SK-N-SH (cell line): Measurements from ENCODE around the gene DDX1. TPM values are rescaled to one million over a fixed set of nuclear protein-coding genes. Genes with fewer than 3 reads are reported as not detected.

ENCODE experiments used
- CTCF ChIA-PET: fragments of 300-600, 350-600 bp; formaldehyde crosslinking; extraction: SDS; loops from one replicate; lab custom pipeline; 2021; lab: Yijun Ruan, JAX
- POLR2A ChIA-PET: fragments of 350-600 bp; sonication (Branson Sonifier 250); formaldehyde crosslinking; extraction: SDS; loops from one replicate; lab custom pipeline; 2020; ENCODE audit warnings: antibody characterized with exemption, inconsistent platforms; lab: Yijun Ruan, JAX
- DNase-seq: peaks from one replicate; pipeline ENCODE4 v3.0.0; 2012
- H2AFZ ChIP-seq: fragments of 200-600 bp; sonication (generic); 2 replicates; pipeline ENCODE4 v1.8.1; 2016; ENCODE audit warnings: antibody characterized with exemption, mild to moderate bottlenecking, low read depth
- H3F3A ChIP-seq: fragments of 200-600 bp; sonication (generic); replicated peaks from 2 replicates; pipeline ENCODE3; 2016; ENCODE audit warnings: antibody characterized with exemption, mild to moderate bottlenecking; ENCODE audit not compliant: insufficient read depth
- H3K27ac ChIP-seq, 2 experiments: fragments of 200-500 bp in 1 of 2; fragments of 200-600 bp in 1 of 2; sonication (Bioruptor generic) in 1 of 2; sonication (generic), shearing (Covaris generic) in 1 of 2; 2 replicates each; pipeline versions ENCODE4 v1.5.1 to v1.6.1; 2014 to 2016; ENCODE audit warnings: low read depth in 2 of 2, inconsistent platforms in 1 of 2, low read length in 1 of 2, mild to moderate bottlenecking in 1 of 2, mixed read lengths in 1 of 2
- H3K27me3 ChIP-seq: fragments of 200-600 bp; sonication (generic), shearing (Covaris generic); 2 replicates; pipeline ENCODE4 v1.6.1; 2016; ENCODE audit warnings: mixed run types; ENCODE audit not compliant: insufficient read depth
- H3K36me3 ChIP-seq, 2 experiments: fragments of 200-500 bp in 1 of 2; fragments of 200-600 bp in 1 of 2; sonication (Bioruptor generic) in 1 of 2; sonication (generic) in 1 of 2; replicated peaks in 1 of 2; 2 replicates each; pipeline versions ENCODE3 to v1.5.1; 2014 to 2016; ENCODE audit warnings: low read length in 1 of 2, mild to moderate bottlenecking in 1 of 2; ENCODE audit not compliant: insufficient read depth in 2 of 2, control insufficient read depth in 1 of 2
- H3K4me1 ChIP-seq, 2 experiments: fragments of 200-500 bp in 1 of 2; fragments of 200-600 bp in 1 of 2; sonication (Bioruptor generic) in 1 of 2; sonication (generic), shearing (Covaris generic) in 1 of 2; 2 replicates each; pipeline versions ENCODE4 v1.5.1 to v1.6.1; 2014 to 2016; ENCODE audit warnings: low read depth in 1 of 2, low read length in 1 of 2, mixed run types in 1 of 2; ENCODE audit not compliant: insufficient read depth in 2 of 2, control insufficient read depth in 1 of 2
- H3K4me2 ChIP-seq: fragments of 200-600 bp; sonication (generic), shearing (Covaris generic); 2 replicates; pipeline ENCODE4 v1.6.1; 2017; ENCODE audit warnings: mixed run types
- H3K4me3 ChIP-seq, 2 experiments: fragments of 200-500 bp in 1 of 2; fragments of 200-600 bp in 1 of 2; sonication (Bioruptor generic) in 1 of 2; sonication (generic), shearing (Covaris generic) in 1 of 2; 2 replicates each; pipeline versions ENCODE4 v1.5.1 to v1.8.1; 2014 to 2016; ENCODE audit warnings: low read depth in 2 of 2, inconsistent platforms in 1 of 2, low read length in 1 of 2, mild to moderate bottlenecking in 1 of 2, mixed read lengths in 1 of 2, moderate library complexity in 1 of 2
- H3K79me2 ChIP-seq: fragments of 200-600 bp; sonication (generic); 2 replicates; pipeline ENCODE4 v1.8.1; 2017; ENCODE audit warnings: mild to moderate bottlenecking; ENCODE audit not compliant: insufficient read depth
- H3K9ac ChIP-seq: fragments of 200-600 bp; sonication (generic); 2 replicates; pipeline ENCODE4 v1.6.1; 2017; ENCODE audit warnings: mixed run types
- H3K9me2 ChIP-seq: fragments of 200-600 bp; sonication (generic); 2 replicates; pipeline ENCODE4 v1.6.1; 2017; ENCODE audit warnings: mixed run types
- H3K9me3 ChIP-seq: fragments of 200-600 bp; sonication (generic); 2 replicates; pipeline ENCODE4 v1.6.1; 2017; ENCODE audit warnings: mixed run types, mild to moderate bottlenecking, moderate library complexity
- H4K20me1 ChIP-seq: fragments of 200-600 bp; sonication (generic); 2 replicates; pipeline ENCODE4 v1.6.1; 2017; ENCODE audit warnings: mild to moderate bottlenecking, mixed run types; ENCODE audit not compliant: insufficient read depth
- CHD2 ChIP-seq: fragments of 150-350 bp; IDR thresholded peaks from 2 replicates; pipeline ENCODE4 v1.6.1; 2018; ENCODE audit warnings: low read length; ENCODE audit not compliant: partially characterized antibody
- EZH2phosphoT487 ChIP-seq: fragments of 200-600 bp; sonication (generic); IDR thresholded peaks from 2 replicates; pipeline ENCODE4 v1.6.1; 2017; ENCODE audit warnings: low read depth, mixed run types, mild to moderate bottlenecking, antibody characterized with exemption, moderate library complexity, borderline replicate concordance
- FOSL2 ChIP-seq: IDR thresholded peaks from 2 replicates; pipeline ENCODE4 v1.4.0; 2012; ENCODE audit warnings: low read depth, mild to moderate bottlenecking, moderate library complexity, borderline replicate concordance
- GABPA ChIP-seq: IDR thresholded peaks from 2 replicates; pipeline ENCODE4 v1.4.0; 2012; ENCODE audit warnings: low read depth, mild to moderate bottlenecking
- MXI1 ChIP-seq: IDR thresholded peaks from 2 replicates; pipeline ENCODE4 v1.6.1; 2012; ENCODE audit warnings: mild to moderate bottlenecking, low read depth, low read length, improper control_type of control experiment
- PBX3 ChIP-seq: IDR thresholded peaks from 2 replicates; pipeline ENCODE4; 2012
- RCOR1 ChIP-seq: fragments of 150-350 bp; IDR thresholded peaks from 2 replicates; pipeline ENCODE4 v1.6.1; 2017; ENCODE audit warnings: antibody characterized with exemption, low read length
- SIN3A ChIP-seq: IDR thresholded peaks from 2 replicates; pipeline ENCODE4 v1.6.1; 2012; ENCODE audit warnings: low read depth, mild to moderate bottlenecking, low read length, moderate library complexity, borderline replicate concordance
- SMC3 ChIP-seq: IDR thresholded peaks from 2 replicates; pipeline ENCODE4 v1.6.1; 2012; ENCODE audit warnings: low read depth, low read length, improper control_type of control experiment
- TAF1 ChIP-seq: IDR thresholded peaks from 2 replicates; pipeline ENCODE4 v1.6.1; 2012; ENCODE audit warnings: low read depth, mild to moderate bottlenecking, low read length, moderate library complexity, borderline replicate concordance
- ZBTB33 ChIP-seq: IDR thresholded peaks from 2 replicates; pipeline ENCODE4 v1.4.0; 2012; ENCODE audit warnings: low read depth, borderline replicate concordance
- WGBS: methylation state at CpG from one replicate; pipeline ENCODE4 v1.1.6; 2017; ENCODE audit warnings: low lambda C conversion rate; 5-methylcytosine and 5-hydroxymethylcytosine counted together
- polyA plus RNA-seq, 3 experiments: library from polyadenylated mRNA; depleted of rRNA; stranded (reverse); fragments of >200 nt; gene quantifications; 2 replicates each; pipeline ENCODE4 v1.2.3, GENCODE V29; 2012
- TF ChIP-seq, protein P1 (sequence below): IDR thresholded peaks from 2 replicates; pipeline ENCODE4 v1.4.0; 2012; ENCODE audit warnings: low read depth

The DDX1 gene
- polyA plus RNA-seq, 1 of the 3 experiments (the other 2 are of a cell fraction) = 54.5 TPM

GRCh38 chr2:15640784-15641183 lies 49.1 kb downstream of the DDX1 start:
- TF ChIP-seq CHD2 (no peak), SIN3A (no peak)
- WGBS = 95% methylated on average over 2 of the region's 2 CpGs
- no peak for DNase-seq
- no peak overlapping the region for H3K9ac ChIP-seq
- H3K27me3 ChIP-seq = no peaks in the 10 kb centered on the region
- no peak overlapping the region for H3K4me2 ChIP-seq
- H3K79me2 ChIP-seq = no peaks in the 10 kb centered on the region
- ChIA-PET CTCF (interaction anchor here (1.0 to 18.8 kb wide), 8 partner anchors 18 to 968 kb away, joined by 3 to 214 read pairs (median 29); partner anchors contain the start of gene MYCN), POLR2A (interaction anchor here (1.5 kb wide), 1 partner anchor 202 kb away, joined by 3 read pairs; no protein-coding TSS in a partner anchor)
- no peaks in the 10 kb centered on the region for H4K20me1 ChIP-seq
- peaks cover 0 to 5% of the 10 kb centered on the region in 2 experiments; a peak in 1 of 4 replicates for H3K4me1 ChIP-seq
- no peak overlapping the region for H3K27ac ChIP-seq
- no peaks in the 10 kb centered on the region for H3K9me2 ChIP-seq
- no peak overlapping the region for H3K4me3 ChIP-seq
- peaks cover 12 to 15% of the 10 kb centered on the region in 2 experiments for H3K36me3 ChIP-seq
- no peak overlapping the region for H2AFZ ChIP-seq
- H3F3A ChIP-seq = no peaks in the 10 kb centered on the region
- H3K9me3 ChIP-seq = no peaks in the 10 kb centered on the region

GRCh38 chr2:15641530-15641982 lies 49.9 kb downstream of the DDX1 start:
- H2AFZ ChIP-seq = no peak overlapping the region
- H3K9me3 ChIP-seq = no peaks in the 10 kb centered on the region
- H3K9me2 ChIP-seq = no peaks in the 10 kb centered on the region
- no peak overlapping the region for H3K4me2 ChIP-seq
- no peaks in the 10 kb centered on the region for H3F3A ChIP-seq
- H3K27me3 ChIP-seq = no peaks in the 10 kb centered on the region
- no peak for TF ChIP-seq PBX3
- no peak for TF ChIP-seq RCOR1
- TF ChIP-seq, protein P1, sequence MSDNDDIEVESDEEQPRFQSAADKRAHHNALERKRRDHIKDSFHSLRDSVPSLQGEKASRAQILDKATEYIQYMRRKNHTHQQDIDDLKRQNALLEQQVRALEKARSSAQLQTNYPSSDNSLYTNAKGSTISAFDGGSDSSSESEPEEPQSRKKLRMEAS = no peak
- no peak for TF ChIP-seq FOSL2
- TF ChIP-seq MXI1 = no peak
- TF ChIP-seq EZH2phosphoT487 = no peak
- no peak for TF ChIP-seq TAF1
- TF ChIP-seq ZBTB33 = no peak
- TF ChIP-seq SIN3A = no peak
- TF ChIP-seq GABPA = no peak
- no peak for TF ChIP-seq SMC3
- no peak overlapping the region for H3K4me3 ChIP-seq
- peaks cover 8 to 12% of the 10 kb centered on the region in 2 experiments for H3K36me3 ChIP-seq
- H3K79me2 ChIP-seq = no peaks in the 10 kb centered on the region
- H3K9ac ChIP-seq = no peak overlapping the region
- POLR2A ChIA-PET = no interaction called here
- no peaks in the 10 kb centered on the region for H4K20me1 ChIP-seq
- WGBS = 82% methylated on average over 1 of the region's 1 CpG
- CTCF ChIA-PET = interaction anchor here (0.6 to 18.8 kb wide), 7 partner anchors 300 to 1130 kb away, joined by 3 to 214 read pairs (median 7); partner anchors contain the start of gene MYCN
- no peak overlapping the region for H3K27ac ChIP-seq
- peaks cover 0 to 5% of the 10 kb centered on the region in 2 experiments; a peak in 1 of 4 replicates for H3K4me1 ChIP-seq
- no peak for DNase-seq
